LoVo (cell line): Measurements from ENCODE around the gene AIFM1.

Experiments
- DNase-seq: peaks from one replicate; pipeline ENCODE4 v3.0.0-alpha.2; 2016; ENCODE audit warnings: low spot score

Gene AIFM1

DNA sequence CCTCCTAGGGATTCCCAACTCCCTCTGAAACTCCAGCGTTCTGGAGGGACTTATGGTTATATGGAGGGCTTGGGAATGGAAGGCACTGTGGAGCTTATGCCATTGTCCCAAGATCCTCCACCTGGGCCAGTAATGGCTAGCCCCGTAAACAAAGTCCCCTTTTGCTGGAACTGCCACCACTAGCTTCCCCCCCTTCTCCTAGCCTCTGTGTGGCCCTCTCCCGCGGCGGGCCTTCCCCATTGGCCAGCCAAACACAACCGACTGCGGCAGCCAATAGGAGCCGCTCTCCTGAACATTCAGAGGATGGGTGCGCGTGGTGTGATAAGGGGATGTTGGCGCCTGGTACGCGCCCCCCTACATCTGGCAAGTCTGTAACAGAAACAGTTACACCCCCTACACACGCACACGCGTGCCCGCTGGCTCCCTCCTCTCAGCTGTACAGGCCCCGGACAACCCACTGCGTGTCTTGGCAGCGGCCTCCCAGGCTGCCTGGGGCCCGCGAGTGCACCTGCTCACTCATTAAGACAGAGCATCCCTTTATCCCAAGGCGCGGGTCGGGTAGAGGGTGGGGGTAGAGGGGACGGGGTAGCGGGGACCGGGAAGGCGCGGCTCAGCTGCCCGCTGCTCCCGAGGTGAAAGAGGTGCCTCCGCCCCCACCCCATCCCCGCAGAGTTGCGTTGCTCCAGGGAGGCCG, 5.3 kb upstream of the AIFM1 start:
- DNase-seq = no peak

DNA sequence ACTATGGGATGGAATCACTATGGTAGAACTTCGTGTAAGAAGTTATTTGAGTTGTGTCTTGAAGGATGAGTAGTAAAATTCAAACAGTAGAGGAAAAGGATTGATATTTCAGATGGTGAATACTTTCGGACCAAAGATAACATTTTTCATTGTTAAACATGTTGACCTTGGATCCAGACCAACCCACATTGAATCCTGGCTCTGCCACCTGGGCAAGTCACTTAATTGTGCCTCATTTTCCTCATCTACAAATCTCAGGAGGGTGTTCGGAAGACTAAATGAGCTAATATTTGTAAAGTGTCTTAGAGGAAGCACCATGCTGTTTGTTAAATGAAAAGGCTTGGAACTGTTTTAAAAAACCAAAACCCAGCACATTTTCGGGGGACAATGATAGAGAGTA, 1.4 kb upstream of the AIFM1 start:
- DNase-seq = no peak

DNA sequence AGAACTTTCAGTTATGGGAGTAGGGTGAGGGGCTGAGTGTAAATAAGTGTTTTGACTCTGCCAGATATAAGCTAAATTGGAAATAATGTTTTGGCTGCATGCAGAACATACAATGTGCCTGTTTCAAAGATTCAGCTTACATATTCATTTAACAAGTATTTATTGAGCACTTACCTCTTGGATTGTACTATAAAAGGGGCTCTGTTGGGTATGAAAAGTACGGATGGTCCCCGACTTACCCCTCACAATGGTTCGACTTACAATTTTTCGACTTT, 799 bp upstream of the AIFM1 start:
- no peak for DNase-seq

DNA sequence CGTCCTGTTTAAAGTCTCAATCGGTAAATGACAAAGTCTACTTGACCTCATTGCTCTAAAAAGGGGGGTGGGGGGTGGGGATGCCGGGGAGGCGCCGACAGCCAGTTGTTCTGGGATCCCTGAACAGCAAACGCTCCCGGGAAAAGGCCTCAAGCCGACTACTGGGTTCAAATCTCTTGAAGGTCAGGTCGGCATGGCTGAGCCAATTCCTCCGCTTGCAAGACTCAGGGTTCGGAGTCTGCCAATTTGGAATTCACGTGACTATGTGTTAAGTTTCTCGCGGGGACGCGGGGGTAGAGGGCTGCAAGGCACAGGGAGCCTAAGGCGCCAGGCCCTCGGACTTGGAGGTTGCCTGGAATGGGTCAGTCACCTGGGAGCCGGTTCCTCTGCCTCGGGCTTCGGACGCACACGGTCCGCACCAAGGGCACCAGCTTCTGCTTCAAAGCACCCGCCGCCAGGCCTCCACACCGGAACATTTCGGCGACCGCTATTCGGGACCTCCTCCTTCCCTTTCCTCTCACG, 399 bp downstream of the AIFM1 start:
- DNase-seq = no peak

DNA sequence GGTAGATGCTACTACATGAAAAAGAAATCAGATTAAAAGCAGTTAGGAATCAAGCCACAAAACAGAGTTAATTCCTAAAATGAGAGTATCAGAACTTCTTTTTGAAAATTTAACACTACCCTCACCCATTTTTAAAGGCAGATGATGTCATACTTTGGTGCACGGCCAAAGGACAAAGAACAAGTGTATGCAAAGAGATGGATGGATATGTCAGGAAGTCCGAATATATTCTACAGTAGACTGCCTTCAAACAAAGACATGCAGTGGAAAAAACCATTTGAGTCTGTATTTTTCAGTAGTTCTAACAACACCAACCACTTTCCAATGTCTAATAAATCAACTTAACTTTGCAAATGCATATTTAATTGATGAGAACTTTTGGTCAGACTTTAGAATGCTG, 2.2 kb downstream of the AIFM1 start:
- no peak for DNase-seq

DNA sequence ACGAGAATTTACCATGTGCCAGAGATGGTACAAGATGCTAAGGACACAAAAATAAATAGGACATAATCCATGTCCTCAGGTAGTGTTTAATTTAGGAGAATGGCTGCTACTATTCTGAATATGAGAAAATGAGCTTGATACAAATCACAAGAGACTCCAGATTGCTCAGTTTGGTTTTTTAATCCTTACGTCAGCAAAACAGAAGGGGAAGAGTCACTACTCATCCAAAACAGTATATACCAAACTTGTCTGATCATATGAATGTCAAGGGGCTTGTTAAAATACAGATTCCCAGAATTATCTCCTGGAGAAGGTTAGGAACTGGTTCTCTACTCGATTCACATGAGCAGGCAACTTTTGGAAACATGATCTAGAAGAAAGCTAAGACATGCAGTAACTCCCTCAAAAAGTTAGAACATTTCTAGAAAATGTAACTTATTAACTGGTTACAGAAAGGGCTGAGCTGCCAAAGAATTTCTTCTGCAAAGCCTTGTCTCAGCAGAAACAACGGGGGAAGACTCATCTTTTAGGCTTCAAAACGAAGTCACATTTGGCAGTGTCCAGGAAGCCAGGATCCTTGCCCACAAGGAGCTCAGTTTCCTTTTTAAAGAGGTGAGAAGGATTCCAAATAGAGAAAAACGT, 3.4 kb downstream of the AIFM1 start:
- DNase-seq = no peak

DNA sequence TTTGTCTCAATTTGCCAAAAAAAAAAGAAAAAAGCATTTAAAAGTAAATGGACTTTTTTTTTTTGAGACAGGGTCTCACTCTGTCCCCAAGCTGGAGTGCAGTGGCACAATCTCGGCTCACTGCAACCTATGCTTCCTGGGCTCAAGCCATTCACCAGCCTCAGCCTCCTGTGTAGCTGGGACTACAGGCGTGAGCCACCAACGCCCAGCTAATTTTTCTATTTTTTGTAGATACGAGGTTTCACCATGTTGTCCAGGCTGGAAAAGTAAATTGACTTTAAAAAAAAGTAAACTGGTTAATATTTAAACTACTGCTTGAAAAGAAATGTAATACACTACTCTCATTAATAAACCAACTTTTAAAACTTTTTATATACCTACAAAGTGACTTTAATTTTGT, 5.9 kb downstream of the AIFM1 start:
- DNase-seq = no peak

DNA sequence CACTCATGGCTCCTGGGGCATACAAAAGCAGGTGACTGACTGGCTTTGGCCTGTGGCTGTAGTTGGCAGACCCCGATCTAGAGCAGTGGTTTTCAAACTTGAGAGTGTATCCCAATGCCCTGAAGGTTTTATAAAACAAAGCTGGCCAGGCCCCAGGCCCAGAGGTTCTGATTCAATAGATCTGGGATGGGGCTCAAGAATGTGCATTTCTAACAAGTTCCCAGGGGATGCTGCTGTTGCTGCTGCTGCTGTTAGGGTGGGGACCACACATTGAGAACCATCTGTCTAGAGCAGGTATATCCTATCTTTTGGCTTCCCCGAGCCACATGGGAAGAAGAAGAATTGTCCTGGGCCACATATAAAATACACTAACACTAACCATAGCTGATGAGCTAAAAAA, 7.3 kb downstream of the AIFM1 start:
- DNase-seq = no peak

DNA sequence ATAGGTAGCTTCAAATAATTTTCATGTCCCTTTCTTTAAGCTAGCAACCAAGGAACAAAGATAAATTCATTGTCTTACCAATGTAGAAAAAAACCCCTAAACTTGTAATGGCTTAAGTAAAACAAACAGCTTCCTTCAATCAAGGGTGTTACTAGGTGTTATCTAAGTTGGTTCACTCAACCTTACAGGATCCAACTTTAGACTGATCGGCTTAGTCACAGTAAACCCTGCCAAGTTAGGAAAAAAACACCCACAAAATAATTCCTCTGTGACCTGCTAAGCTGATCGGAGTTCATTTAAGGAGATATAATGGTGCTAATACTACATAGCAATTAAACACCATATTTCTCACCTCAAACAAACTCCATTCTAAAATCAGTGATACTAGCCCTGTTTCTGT, 10.1 kb downstream of the AIFM1 start:
- DNase-seq = no peak

DNA sequence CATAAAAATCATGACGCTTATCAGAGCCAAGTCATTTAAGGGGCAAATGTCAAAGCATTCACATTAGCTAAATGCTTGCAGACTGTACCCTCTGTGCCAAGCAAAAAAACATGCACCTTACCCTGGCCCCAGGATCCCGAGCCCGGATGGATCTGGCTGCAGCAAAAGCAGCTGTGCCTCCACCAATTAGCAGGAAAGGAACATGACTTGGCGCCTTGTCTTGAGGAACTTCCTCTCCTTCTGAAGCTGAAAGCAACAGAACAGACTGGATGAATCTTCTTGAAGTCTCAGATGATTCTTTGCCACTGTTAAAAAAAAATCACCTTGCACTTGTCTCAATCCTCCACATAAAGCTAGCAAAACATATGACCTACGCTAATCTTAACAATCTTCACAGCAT, 18.0 kb downstream of the AIFM1 start:
- DNase-seq = no peak

DNA sequence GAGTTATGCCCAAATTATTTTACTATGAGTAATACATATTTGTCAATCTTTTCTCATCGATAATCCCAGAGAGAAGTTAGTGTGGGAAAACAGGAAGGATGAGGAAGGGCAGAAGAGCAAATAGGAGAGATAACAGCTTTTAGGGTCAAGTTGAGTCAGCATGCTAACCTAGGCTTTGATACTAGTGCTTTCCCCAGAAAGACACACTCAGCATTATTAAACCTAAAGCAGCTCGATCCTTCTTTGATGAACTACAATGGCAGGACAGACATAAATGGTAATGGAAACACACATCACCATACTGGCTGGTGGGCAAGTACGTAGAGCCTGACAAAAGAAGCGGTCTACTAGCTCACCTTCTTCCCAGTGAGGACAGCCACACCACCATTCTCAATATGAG, 20.5 kb downstream of the AIFM1 start:
- DNase-seq = no peak

DNA sequence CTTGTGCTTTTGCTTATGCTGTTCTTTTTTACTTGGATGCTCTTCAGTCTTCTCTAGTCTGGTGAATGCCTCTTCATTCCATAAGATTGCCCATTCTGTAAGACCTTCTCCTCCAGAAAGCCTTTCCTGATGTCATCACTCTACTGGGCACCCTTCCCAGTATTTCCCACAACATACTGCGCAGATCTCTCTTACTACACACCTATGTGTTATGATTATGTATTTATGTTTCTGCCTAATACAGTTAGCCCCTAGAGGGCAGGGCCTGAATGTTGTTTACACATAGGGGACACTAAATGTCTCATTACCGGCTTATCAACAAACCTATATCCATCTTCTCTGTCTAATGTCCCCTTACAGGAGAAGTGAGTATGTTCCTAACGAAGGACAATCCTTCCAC, 21.1 kb downstream of the AIFM1 start:
- no peak for DNase-seq

DNA sequence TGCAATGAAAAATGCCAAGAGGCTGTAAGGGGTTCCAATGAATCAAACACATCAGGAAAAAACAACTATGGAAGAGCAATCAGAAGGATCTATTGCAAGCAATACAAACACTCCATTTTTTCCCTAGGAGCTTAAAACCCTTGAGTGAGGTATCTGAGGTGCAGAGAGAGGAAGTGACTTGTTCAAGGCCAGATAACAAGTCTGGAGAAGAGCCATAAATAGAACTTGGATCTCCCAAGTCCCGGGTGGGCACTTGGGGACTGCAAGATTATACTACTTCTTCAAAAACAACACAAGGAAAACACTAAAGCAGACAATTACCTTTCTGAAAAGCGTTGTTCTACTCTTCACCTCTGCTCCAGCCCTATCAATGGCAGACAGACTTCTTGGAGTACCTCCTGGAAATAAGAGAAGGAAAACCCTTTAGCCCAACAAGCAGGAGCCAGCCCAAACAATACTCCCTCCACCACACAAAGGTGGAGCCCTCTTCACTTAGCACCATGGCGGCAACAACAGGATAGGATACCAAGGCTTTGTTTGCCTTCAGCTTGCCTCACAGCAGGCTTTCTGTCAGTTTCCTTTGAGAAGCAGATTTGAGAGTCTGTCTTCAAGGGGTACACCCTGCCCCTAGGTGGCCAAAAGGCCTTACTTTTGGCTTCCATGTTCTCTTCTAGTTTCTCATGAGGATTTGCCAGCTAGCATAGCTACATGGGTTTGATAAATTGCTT, 26.0 kb downstream of the AIFM1 start:
- no peak for DNase-seq

DNA sequence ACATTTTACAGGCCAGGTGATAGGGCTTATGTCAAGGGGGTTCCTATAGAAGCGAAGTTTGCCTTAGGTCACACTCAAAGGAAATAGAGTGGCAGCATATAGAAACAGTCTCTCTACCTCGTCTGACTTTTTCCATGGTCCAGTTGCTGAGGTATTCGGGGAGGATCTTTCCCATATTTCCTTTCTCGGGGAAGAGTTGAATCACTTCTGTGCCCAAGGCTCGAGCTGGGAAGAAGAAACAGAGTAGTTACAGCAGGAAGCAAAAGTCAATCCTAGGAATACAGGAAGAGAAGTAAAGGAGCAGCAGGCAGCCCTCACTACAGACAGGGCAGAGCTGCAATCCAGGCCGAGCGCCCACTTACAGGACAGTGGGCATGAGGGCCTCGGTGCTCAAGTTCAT, 28.7 kb downstream of the AIFM1 start:
- no peak for DNase-seq

DNA sequence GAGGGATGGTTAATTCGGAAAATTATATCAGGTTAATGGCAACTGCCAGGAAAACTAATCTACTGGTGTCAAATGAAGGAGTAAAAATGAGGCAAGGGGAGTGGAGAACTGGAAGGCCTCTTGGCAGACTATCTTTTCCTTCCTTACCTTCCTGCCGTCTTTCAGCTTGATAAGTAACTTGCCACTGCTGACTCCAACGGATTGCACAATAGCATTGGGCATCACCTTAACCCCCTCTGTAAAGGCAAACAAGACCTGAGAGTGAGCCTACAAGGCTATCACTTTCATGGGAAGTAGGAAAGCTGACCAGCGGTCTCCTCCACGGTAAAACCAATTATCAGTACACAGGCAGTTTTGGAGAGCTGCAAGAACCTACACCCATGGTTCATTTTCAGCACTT, 29.1 kb downstream of the AIFM1 start:
- no peak for DNase-seq

DNA sequence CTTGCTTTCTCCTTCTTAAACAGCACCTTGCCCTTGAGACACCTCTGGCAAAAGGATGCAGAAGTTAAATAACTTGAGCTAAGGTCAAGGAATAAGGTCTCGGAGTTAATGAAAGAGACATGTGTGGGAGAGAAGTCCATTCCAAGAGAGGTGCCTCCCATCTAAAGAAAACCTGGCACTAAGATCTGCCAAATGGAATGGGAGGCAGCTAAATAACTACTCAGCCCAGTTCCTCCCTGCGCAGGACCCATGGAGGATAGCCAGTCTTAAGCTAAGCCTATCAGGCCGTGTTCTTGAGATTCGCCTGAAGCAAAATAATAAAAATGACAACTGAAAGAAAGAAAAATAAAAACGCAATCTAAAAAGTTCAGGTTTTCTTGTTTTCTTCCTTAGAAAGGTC, 34.7 kb downstream of the AIFM1 start:
- DNase-seq = no peak

DNA sequence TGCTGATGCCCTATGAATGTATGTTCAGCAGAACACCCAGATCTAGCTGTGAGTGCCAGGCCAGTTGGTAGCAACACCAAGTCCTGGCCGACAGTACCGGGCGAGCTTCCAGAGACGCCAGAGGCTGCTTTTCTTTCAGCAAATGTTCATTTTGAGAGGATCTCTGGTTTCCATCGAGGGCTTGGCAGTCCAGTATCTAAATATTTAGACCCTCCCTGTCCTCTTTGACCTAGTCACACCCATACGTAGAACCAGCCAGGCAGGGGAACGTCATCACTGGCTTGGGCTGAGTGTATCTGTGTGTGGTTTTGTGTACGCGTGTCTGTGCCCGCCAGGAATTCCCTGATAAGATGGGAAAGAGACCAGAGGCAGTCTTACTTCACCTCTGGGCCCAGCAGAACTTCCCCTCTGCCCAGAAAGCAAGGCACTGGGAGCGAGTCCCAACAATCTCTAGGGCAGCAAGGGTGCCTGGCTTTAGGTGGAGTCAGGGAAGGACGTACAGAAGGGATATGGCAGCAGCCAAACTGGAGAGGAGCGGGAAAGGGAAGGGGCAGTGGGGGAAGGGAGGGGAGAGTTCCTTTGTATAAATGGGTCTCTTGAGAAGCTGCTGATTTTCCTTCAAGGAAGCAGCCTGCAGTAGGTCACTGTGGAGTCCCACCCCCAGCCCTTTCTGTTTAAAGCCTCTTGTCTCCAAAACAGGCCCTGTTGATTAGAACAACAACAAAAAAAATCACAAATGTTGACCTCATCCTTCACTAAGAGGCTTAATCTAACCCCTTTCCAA, 40.4 kb downstream of the AIFM1 start:
- no peak for DNase-seq

DNA sequence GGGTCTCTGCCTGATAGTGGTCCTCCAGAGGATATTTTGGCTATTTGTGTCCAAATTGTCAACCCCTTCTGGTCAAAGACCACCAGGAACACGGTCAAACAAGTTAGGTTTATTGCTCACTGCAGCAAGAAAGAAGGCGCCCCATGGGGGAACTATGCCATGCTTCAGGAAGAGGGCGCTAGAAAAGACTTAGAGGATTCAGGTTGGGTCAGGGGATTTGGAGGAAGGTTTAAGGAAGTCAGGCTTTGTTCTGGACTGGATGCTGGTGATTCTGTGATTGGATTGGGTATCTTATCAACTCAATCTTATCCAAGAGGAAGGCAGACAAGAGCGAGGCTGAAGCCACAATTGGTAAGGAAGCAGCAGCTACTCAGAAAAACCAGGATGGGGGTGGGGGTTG, 41.1 kb downstream of the AIFM1 start:
- no peak for DNase-seq

DNA sequence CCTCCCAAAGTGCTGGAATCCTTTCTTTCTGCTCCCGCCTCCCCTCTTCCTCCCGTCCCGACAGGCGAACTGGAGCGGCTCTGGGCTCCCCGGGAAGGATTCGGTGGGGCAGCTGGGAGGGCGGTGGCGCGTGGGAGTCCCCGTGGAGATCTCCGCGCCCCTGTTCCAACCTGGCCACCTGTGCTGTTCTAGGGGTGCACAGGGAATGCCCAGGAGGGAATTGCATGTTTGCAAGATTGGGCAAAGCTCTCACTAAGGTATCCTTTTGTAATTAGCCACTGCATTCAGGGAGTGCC, 44.2 kb downstream of the AIFM1 start:
- no peak for DNase-seq

DNA sequence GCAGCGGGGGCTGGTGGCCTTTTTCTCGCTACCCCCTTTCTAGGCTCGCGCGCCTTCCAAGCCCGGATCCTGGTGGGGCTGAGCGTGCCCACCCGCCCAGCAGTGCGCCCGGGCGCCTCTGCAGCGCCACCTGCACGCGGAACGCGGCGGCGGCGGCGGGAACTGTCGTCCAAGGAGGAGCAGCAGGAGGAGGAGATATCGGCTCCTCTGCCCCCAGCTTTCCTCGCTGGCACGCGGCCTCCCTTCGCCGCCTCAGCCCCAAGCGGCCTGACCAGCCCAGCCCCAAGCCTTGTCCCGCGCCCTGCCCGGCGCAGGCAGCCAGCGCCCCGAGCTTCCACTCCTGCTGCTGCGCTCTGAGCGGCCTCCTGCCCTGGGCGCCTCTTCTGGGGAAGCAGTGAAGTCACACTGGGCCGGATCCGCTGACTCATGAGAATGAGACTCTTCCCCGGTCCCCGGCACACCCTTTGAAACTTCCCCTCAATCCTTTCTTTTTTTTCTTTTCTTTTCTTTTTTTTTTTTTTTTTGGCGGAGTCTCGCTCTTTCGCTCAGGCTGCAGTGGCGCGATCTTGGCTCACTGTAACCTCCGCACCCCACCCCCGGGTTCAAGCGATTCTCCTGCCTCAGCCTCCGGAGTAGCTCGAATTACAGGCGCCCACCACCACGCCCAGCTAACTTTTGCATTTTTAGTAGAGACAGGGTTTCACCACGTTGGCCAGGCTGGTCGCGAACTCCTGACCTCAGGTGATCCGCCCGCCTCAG, 44.7 kb downstream of the AIFM1 start:
- peak; percentile 52 for DNase-seq

DNA sequence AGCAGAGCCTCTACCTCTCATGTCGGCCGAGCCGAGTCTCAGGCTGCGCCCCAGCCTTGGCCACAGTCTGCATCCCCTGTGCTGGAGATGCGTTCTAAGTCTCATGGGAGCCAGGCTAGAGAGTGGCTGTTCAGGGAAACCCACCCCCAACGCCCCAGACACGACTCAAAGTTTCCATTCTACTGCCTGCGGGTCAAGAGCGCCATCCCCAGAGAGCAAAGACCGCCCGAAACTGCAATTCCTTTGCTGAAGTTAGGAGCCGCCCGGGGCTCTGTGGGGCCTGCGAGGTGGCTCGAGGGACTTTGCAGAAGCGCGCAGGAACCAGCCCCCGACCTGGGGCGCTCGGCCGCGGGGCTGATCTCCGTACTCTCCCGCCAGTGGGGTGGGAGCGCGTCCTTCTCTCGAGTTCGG, 45.3 kb downstream of the AIFM1 start:
- no peak for DNase-seq

DNA sequence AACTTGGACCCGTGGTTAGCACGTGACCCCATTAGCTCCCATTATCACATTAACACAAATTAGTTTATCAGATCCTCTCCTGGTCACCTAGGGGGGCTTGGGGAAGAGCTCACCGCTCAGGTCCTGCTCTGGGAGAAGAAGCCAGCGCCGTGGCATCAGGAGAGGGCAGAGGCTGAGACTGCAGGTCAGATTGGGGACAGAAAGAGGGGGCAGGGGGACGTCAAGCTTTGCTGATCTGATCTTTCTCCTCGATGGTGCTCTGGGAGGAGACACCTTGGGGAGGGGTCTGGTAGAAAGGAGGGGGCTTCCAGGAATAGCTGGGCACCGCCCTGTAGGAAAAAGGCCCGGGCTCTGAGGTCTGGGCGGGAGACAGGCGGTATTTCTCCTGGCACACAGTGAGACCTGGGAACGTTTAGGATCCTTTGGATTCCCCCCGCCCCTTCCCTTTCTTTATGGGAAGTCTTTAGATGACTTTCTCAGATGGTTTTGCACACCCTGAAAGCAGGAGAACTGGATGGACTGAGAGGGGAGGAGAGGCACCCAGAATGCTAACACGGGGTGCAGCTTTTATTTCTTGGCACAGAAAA, 46.2 kb downstream of the AIFM1 start:
- DNase-seq = no peak
